HUES6 (cell line): ENCODE data around the gene KIF1A.

Experiments
- H3K27ac ChIP-seq: 2 replicates; pipeline ENCODE4 v1.7.0; 2013; ENCODE audit warnings: low read depth, mild to moderate bottlenecking, low read length, inconsistent platforms
- H3K27me3 ChIP-seq: 2 replicates; pipeline ENCODE4 v1.6.1; 2013; ENCODE audit warnings: low read length; ENCODE audit not compliant: control insufficient read depth, insufficient read depth
- H3K36me3 ChIP-seq: 2 replicates; pipeline ENCODE4 v1.6.1; 2013; ENCODE audit warnings: low read length; ENCODE audit not compliant: control insufficient read depth, insufficient read depth
- H3K4me1 ChIP-seq: 2 replicates; pipeline ENCODE4 v1.6.1; 2013; ENCODE audit warnings: low read length; ENCODE audit not compliant: control insufficient read depth, insufficient read depth
- H3K4me3 ChIP-seq: 2 replicates; pipeline ENCODE4 v1.5.1; 2013; ENCODE audit warnings: low read depth, low read length
- H3K9ac ChIP-seq: one replicate; pipeline ENCODE4 v1.6.1; 2013; ENCODE audit warnings: mild to moderate bottlenecking, low read length
- H3K9me3 ChIP-seq: 2 replicates; pipeline ENCODE4 v1.6.1; 2013; ENCODE audit warnings: low read depth, low read length; ENCODE audit not compliant: control insufficient read depth, insufficient read depth

The KIF1A gene

GRCh38 chr2:240789051-240789453 lies 31.0 kb downstream of the KIF1A start:
- no peak overlapping the region for H3K4me3 ChIP-seq
- H3K9ac ChIP-seq: no peak overlapping the region
- H3K27me3 ChIP-seq: no peaks in the 10 kb centered on the region
- no peaks in the 10 kb centered on the region for H3K9me3 ChIP-seq
- peaks cover 76% of the 10 kb centered on the region for H3K36me3 ChIP-seq
- H3K27ac ChIP-seq: no peak overlapping the region
- H3K4me1 ChIP-seq: no peaks in the 10 kb centered on the region

DNA sequence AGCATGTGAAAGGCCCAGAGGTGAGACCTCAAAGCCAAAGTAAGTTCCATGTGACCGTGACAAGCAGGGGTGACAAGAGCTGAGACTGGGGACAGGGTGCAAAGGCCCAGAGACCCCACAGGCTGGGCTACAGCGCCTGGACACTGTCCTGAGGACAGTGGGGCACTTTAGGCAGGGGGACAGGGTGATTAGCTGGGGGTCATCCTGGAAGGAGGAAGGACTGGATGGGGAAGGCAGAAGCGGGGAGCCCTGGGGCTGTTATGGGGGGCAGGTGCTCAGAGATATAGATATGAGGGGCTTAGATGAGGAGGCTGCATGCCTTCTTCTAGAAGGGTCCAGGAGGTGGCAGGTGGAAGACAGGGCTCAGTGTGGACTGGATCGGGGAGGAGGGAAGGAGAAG lies 31.5 kb downstream of the KIF1A start:
- H3K9me3 ChIP-seq: no peaks in the 10 kb centered on the region
- no peaks in the 10 kb centered on the region for H3K27me3 ChIP-seq
- H3K27ac ChIP-seq: no peak overlapping the region
- H3K4me1 ChIP-seq: no peaks in the 10 kb centered on the region
- no peak overlapping the region for H3K9ac ChIP-seq
- H3K36me3 ChIP-seq: peaks cover 76% of the 10 kb centered on the region
- H3K4me3 ChIP-seq: no peak overlapping the region

- Histone ChIP-seq H3K9me3 (no peaks in the 10 kb centered on the region), H3K27ac (no peak overlapping the region), H3K4me1 (no peaks in the 10 kb centered on the region), H3K27me3 (no peaks in the 10 kb centered on the region), H3K9ac (no peak overlapping the region), H3K4me3 (no peak overlapping the region), H3K36me3 (peaks cover 77% of the 10 kb centered on the region)
Observed at GRCh38 chr2:240787521-240788472, 32.2 kb downstream of the KIF1A start.

- no peaks in the 10 kb centered on the region for H3K9me3 ChIP-seq
- no peaks in the 10 kb centered on the region for H3K27me3 ChIP-seq
- peaks cover 81% of the 10 kb centered on the region for H3K36me3 ChIP-seq
- no peak overlapping the region for H3K9ac ChIP-seq
- H3K4me3 ChIP-seq: no peak overlapping the region
- H3K4me1 ChIP-seq: no peaks in the 10 kb centered on the region
- no peak overlapping the region for H3K27ac ChIP-seq
Observed at GRCh38 chr2:240786871-240787311, 33.1 kb downstream of the KIF1A start.

- Histone ChIP-seq H3K27me3 (no peaks in the 10 kb centered on the region), H3K9me3 (no peaks in the 10 kb centered on the region), H3K9ac (no peak overlapping the region), H3K4me3 (no peak overlapping the region), H3K4me1 (no peaks in the 10 kb centered on the region), H3K27ac (no peak overlapping the region), H3K36me3 (peaks cover 86% of the 10 kb centered on the region)
Observed at GRCh38 chr2:240786355-240786841, 33.6 kb downstream of the KIF1A start.

DNA sequence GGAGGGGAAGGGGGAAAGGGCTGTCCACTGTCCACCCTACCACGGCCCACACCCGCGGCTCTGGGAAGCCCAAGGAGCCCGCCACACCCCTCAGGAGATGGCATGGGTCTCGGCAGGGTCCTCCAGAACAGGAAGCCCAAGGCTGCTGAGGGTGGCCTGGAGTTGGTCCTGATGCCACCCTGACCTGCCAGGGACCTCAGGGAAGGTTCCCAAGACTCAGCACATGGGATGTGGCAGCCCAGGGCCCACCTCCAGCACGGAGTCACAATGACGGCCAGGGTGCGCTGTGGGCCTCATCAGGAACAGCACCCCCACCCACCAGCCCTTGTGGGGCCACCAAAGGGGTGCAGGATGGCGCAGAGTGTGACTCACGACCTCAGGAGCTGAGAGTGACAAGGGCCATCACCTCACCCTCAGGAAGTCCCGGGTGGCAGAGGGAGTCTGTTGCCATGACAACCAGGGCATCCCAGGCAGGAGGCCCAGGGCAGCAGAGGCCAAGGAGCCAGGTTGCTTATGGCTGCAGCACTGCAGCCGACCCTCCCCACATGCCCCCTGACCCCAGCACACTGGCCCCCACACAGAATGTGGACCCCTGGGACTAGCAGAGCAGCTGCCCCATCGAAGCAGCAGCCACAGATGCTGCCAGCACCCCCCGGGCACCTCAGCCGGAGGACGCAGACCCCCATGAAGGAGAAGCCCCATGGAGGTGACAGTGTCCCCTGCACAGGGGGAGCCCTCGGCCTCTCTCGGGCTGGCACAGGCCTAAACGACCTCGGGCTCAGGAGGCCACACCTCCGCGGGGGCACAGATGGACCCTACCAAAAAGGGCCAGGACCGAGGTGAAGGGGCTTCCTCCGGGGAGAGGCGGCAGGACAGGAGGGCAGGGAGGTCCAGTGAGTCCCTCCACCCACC lies 34.3 kb downstream of the KIF1A start:
- no peaks in the 10 kb centered on the region for H3K27me3 ChIP-seq
- H3K9ac ChIP-seq: no peak overlapping the region
- H3K4me1 ChIP-seq: no peaks in the 10 kb centered on the region
- H3K9me3 ChIP-seq: no peaks in the 10 kb centered on the region
- H3K36me3 ChIP-seq: peaks cover 83% of the 10 kb centered on the region
- H3K4me3 ChIP-seq: no peak overlapping the region
- no peak overlapping the region for H3K27ac ChIP-seq

GRCh38 chr2:240784629-240785423 lies 35.2 kb downstream of the KIF1A start:
- no peaks in the 10 kb centered on the region for H3K27me3 ChIP-seq
- no peak overlapping the region for H3K9ac ChIP-seq
- H3K27ac ChIP-seq: no peak overlapping the region
- peaks cover 77% of the 10 kb centered on the region for H3K36me3 ChIP-seq
- no peaks in the 10 kb centered on the region for H3K4me1 ChIP-seq
- no peaks in the 10 kb centered on the region for H3K9me3 ChIP-seq
- no peak overlapping the region for H3K4me3 ChIP-seq

GRCh38 chr2:240783819-240784621 lies 36.0 kb downstream of the KIF1A start:
- Histone ChIP-seq H3K4me3 (no peak overlapping the region), H3K9me3 (no peaks in the 10 kb centered on the region), H3K27me3 (no peaks in the 10 kb centered on the region), H3K36me3 (peaks cover 74% of the 10 kb centered on the region), H3K27ac (no peak overlapping the region), H3K4me1 (no peaks in the 10 kb centered on the region), H3K9ac (no peak overlapping the region)

GRCh38 chr2:240782886-240783818 lies 36.9 kb downstream of the KIF1A start:
- Histone ChIP-seq H3K36me3 (peaks cover 66% of the 10 kb centered on the region), H3K27me3 (no peaks in the 10 kb centered on the region), H3K4me1 (no peaks in the 10 kb centered on the region), H3K9ac (no peak overlapping the region), H3K4me3 (no peak overlapping the region), H3K27ac (no peak overlapping the region), H3K9me3 (no peaks in the 10 kb centered on the region)
